Aorta (tissue), 5 donors: ENCODE results near the gene IHH. TPM values are rescaled to one million over a fixed set of nuclear protein-coding genes. Genes with fewer than 3 reads are reported as not detected.

Experiments used
- ATAC-seq: fragments of 200-7000 bp; cut with Tn5 transposase; one replicate; pipeline ENCODE4 v1.9.1; 2022; ENCODE audit warnings: moderate library complexity; ENCODE audit not compliant: low FRiP score
- DNase-seq, 2 donors: peaks; one replicate each; pipeline ENCODE4 v3.0.0-alpha.2; 2020
- H3K27ac ChIP-seq, 2 donors: one replicate each; pipeline ENCODE4 v1.5.1; 2013; ENCODE audit warnings: low read length in 2 of 2, mild to moderate bottlenecking in 2 of 2, moderate library complexity in 2 of 2, control low read depth in 1 of 2, inconsistent platforms in 1 of 2, low read depth in 1 of 2
- H3K27me3 ChIP-seq, 2 donors: one replicate each; pipeline ENCODE4 v1.6.1; 2013; ENCODE audit warnings: control low read depth in 1 of 2, low read length in 1 of 2, mild to moderate bottlenecking in 1 of 2, moderate library complexity in 1 of 2; ENCODE audit not compliant: insufficient read depth in 2 of 2, control insufficient read depth in 1 of 2
- H3K36me3 ChIP-seq, 2 donors: one replicate each; pipeline ENCODE4 v1.6.1; 2013; ENCODE audit warnings: control low read depth in 1 of 2, low read length in 1 of 2, mild to moderate bottlenecking in 1 of 2; ENCODE audit not compliant: insufficient read depth in 2 of 2, control insufficient read depth in 1 of 2
- H3K4me1 ChIP-seq, 2 donors: one replicate each; pipeline ENCODE4 v1.6.1; 2013; ENCODE audit warnings: low read length in 2 of 2, control low read depth in 1 of 2, mild to moderate bottlenecking in 1 of 2, moderate library complexity in 1 of 2; ENCODE audit not compliant: insufficient read depth in 2 of 2, control insufficient read depth in 1 of 2
- H3K4me3 ChIP-seq, 2 donors: one replicate each; pipeline ENCODE4 v1.5.1; 2013; ENCODE audit warnings: low read length in 2 of 2, control low read depth in 1 of 2, mild to moderate bottlenecking in 1 of 2
- H3K9me3 ChIP-seq: one replicate; pipeline ENCODE4 v1.6.1; 2013; ENCODE audit warnings: mild to moderate bottlenecking, low read length; ENCODE audit not compliant: control insufficient read depth
- WGBS, 2 donors: extraction: QIAGEN DNeasy Blood & Tissue Kit; methylation state at CpG; one replicate each; pipeline ENCODE4 v1.1.7; 2013; 5-methylcytosine and 5-hydroxymethylcytosine counted together
- intact Hi-C, 2 donors: fragments of 100-400 bp; cut with DNase I; formaldehyde crosslinking; loops; one replicate each; pipeline versions ENCODE4 v1.14.2 to v1.15.0; 2022
- polyA plus RNA-seq, 2 donors: library from polyadenylated mRNA; stranded (reverse); fragments of 200-250 nt; gene quantifications; one replicate each; pipeline ENCODE4 v1.2.3, GENCODE V29; 2013
- total RNA-seq, 2 donors: library from RNA; stranded (reverse); fragmentation: NEBNext Ultra II Directional; extraction: Animal tissue kit (Norgen Biotek cat#: 25700); gene quantifications; one replicate each; pipeline ENCODE4 v1.2.1, GENCODE V29; 2021
- donor health status: healthy with polysubstance abuse.
- donor health status: Bipolar disorder and iron deficiency.
- donor health status: DM: no; HTN: no; CAD: no.
- donor health status: DM: no; HTN: no; CAD: no.
- donor health status: DM: yes; HTN: yes; CAD: no.

Gene IHH
- total and polyA plus RNA-seq, 4 donors = 0.05 to 2.0 TPM; not detected in 2

DNA sequence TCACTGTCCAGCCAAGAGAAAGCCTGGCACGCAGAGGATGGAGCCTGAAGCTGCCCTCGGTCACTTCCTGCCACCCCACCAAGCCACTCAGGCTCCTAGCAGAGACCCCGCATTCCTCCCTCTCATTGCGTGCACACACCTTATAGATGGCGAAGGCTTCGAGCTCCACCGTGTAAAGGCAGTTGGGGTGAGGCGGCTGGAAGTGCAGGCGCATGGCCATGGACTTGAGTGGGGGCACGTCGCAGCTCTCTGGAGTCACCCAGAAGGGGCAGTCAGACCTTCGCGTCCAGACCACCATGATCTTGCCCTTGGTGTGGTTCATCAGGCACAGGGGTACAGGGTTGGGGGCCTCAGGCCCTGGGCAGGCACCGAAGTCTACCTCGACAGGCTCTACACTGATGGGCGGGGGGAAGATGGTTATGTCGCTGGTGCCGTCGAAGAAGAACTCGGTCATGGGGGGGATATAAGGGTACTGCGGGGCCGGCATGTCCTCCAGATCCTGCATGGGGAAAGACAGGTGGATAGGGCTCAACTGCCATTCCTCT, 33.1 kb downstream of the IHH start:
- Histone ChIP-seq H3K36me3 (no peaks in the 10 kb centered on the region), H3K9me3 (no peaks in the 10 kb centered on the region)
- intact Hi-C loops = loop anchor here (10.0 kb wide), 1 partner anchor 127 kb away; no protein-coding TSS in a partner anchor

DNA sequence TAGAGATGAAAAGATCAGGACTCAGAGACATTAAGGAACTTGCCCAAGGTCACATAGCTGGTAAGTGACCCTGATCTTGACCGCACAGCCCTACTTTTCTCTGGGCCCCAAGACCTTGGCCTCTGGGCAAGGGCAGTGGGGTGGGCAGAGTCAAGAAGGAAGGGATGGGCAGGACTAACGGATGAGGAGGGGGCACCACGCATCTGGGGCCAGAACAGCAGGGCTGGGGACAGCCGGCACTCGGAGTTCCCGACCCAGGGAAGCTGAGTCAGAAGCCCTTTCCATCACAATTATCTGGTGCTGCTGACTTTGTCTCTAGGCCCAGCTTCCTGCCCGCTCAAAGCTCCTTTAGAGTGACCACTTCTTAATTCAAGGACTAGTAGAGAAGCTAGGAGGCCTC, 33.8 kb downstream of the IHH start:
- intact Hi-C loops = loop anchor here (10.0 kb wide), 1 partner anchor 128 kb away; no protein-coding TSS in a partner anchor
- no peaks in the 10 kb centered on the region for H3K27me3 ChIP-seq

More for the DNA sequence above, 33.1 kb downstream of the IHH start:
- H3K27ac ChIP-seq = no peak overlapping the region
- no peaks in the 10 kb centered on the region for H3K27me3 ChIP-seq
- no peak overlapping the region for H3K4me3 ChIP-seq
- WGBS, 2 donors = 94 to 95% methylated on average over 22 of the region's 22 CpGs
- DNase-seq = peak in 1 of 2 donors; percentile 60
- no peaks in the 10 kb centered on the region for H3K4me1 ChIP-seq
- ATAC-seq = no peak

DNA sequence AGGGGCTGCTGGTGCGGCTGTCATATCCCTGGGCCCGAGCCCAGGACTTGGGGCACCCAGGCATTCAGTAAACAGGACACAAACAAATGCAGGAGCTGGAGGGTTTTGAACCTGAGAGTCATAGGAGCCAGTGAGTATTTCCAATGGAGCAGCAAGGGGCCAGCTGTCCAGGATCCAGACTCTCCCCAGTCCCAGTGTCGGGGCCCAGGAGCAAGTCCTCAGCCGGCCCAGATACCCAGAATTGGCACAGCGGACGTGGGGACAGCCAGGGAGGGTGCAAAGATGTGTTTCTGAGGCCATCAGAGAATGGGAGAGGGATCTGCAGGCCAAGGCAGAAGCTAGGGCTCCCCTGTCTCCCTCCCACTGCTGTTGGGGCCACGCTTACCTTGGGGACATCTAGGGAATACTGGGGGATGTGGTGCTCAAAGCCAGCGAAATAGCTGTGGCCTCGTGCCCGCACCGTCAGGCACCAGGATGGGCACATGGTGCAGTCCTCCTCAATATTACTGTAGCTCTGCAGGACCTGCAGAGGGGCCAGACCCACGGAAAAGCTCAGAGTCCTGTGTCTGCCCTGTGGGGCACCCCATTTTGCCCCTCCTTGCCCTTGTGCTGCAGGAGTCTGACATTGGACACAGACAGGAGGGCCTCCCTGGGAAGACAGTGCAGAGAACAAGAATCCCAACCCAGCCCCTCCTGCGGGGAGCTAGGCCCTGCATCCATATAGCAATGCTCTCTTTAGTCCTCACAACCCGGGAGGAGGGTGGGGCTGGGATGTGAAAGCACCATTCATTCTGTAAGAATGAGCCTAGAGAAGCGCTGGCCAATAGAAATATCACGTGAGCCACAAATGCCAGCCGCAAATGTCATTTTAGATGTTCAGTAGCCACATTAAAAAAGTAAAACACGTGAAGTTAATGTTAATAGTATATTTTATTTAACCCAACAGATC, 34.8 kb downstream of the IHH start:
- Histone ChIP-seq H3K36me3 (no peaks in the 10 kb centered on the region), H3K27me3 (no peaks in the 10 kb centered on the region), H3K4me3 (no peak overlapping the region), H3K4me1 (no peaks in the 10 kb centered on the region), H3K9me3 (no peaks in the 10 kb centered on the region), H3K27ac (no peak overlapping the region)
- ATAC-seq = no peak
- peak in 1 of 2 donors; percentile 32 for DNase-seq
- 89% methylated on average over 18 of the region's 18 CpGs for WGBS, 2 donors
- intact Hi-C loops = loop anchor here (10.0 kb wide), 1 partner anchor 129 kb away; no protein-coding TSS in a partner anchor

More for the DNA sequence above, 33.8 kb downstream of the IHH start:
- Histone ChIP-seq H3K4me1 (no peaks in the 10 kb centered on the region), H3K9me3 (no peaks in the 10 kb centered on the region), H3K27ac (no peak overlapping the region), H3K36me3 (no peaks in the 10 kb centered on the region), H3K4me3 (no peak overlapping the region)
- DNase-seq (peak in 1 of 2 donors; percentile 32), ATAC-seq (no peak)
- WGBS, 2 donors = 92 to 95% methylated on average over 7 of the region's 7 CpGs

DNA sequence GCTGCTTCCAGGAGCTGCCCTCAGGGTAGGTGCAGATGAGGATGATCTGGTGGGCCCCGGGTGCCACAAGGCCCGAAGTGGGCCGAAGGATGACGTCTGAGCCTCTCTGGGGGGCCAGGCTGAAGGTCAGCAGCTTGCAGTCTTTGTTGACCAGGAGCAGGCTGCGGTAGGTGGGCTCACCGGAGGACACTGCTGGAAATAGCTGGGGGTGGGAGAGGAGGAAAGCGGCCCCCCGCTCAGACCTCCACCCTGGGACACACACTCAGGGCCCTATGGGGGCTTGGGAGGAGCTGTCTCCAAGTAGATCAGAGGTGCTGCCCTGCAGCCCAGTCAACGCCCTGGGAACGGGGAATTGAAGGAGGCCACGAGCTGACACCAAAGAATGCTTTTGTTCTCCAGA, 36.7 kb downstream of the IHH start:
- 86 to 89% methylated on average over 11 of the region's 11 CpGs for WGBS, 2 donors
- H3K27me3 ChIP-seq = no peaks in the 10 kb centered on the region
- no peaks in the 10 kb centered on the region for H3K36me3 ChIP-seq
- H3K4me1 ChIP-seq = no peaks in the 10 kb centered on the region
- no peaks in the 10 kb centered on the region for H3K9me3 ChIP-seq
- DNase-seq (peak in 1 of 2 donors; percentile 54), ATAC-seq (no peak)
- H3K27ac ChIP-seq = no peak overlapping the region
- no peak overlapping the region for H3K4me3 ChIP-seq
- intact Hi-C loops = loop anchor here (10.0 kb wide), 1 partner anchor 131 kb away; no protein-coding TSS in a partner anchor

- WGBS, 2 donors = 88 to 92% methylated on average over 12 of the region's 12 CpGs
- Histone ChIP-seq H3K27ac (no peak overlapping the region), H3K9me3 (no peaks in the 10 kb centered on the region), H3K4me1 (no peaks in the 10 kb centered on the region), H3K36me3 (no peaks in the 10 kb centered on the region), H3K27me3 (no peaks in the 10 kb centered on the region), H3K4me3 (no peak overlapping the region)
- intact Hi-C loops = loop anchor here (10.0 kb wide), 1 partner anchor 132 kb away; no protein-coding TSS in a partner anchor
- DNase-seq (peak in 1 of 2 donors; percentile 40), ATAC-seq (no peak)
These were observed 37.6 kb downstream of the IHH start for GRCh38 chr2:219023045-219023605.

GRCh38 chr2:219022616-219023015, 38.1 kb downstream of the IHH start:
- H3K4me3 ChIP-seq = no peak overlapping the region
- H3K4me1 ChIP-seq = no peaks in the 10 kb centered on the region
- 86 to 94% methylated on average over 5 of the region's 5 CpGs for WGBS, 2 donors
- no peaks in the 10 kb centered on the region for H3K27me3 ChIP-seq
- ATAC-seq (no peak), DNase-seq (peak in 1 of 2 donors; percentile 54)
- no peaks in the 10 kb centered on the region for H3K36me3 ChIP-seq
- H3K27ac ChIP-seq = no peak overlapping the region
- H3K9me3 ChIP-seq = no peaks in the 10 kb centered on the region
- intact Hi-C loops = loop anchor here (10.0 kb wide), 1 partner anchor 132 kb away; no protein-coding TSS in a partner anchor

DNA sequence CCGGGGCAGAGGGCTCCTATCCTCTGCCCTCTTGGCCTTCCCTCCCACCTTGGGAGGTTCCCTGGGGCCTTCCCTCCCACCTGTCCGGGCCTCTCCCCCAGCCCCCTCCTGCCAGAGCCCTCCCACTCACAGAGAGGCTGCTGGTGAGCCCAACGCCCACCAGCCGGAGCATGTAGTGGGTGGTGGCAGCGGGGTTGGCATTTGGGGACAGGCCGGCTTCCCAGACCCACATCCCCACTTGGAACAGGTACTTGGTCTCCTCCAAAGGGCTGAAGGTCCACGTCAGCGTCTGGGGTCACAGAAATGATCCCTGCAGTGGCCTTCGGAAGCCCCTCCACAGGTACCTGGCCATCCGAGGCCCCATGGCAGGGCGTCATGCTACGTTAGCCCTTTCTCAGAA, 38.7 kb downstream of the IHH start:
- Histone ChIP-seq H3K27ac (no peak overlapping the region), H3K36me3 (no peaks in the 10 kb centered on the region), H3K4me1 (no peaks in the 10 kb centered on the region), H3K9me3 (no peaks in the 10 kb centered on the region), H3K4me3 (no peak overlapping the region), H3K27me3 (no peaks in the 10 kb centered on the region)
- DNase-seq (peak in 1 of 2 donors; percentile 62), ATAC-seq (no peak)
- intact Hi-C loops = loop anchor here (10.0 kb wide), 1 partner anchor 133 kb away; no protein-coding TSS in a partner anchor
- WGBS, 2 donors = 92 to 93% methylated on average over 12 of the region's 12 CpGs

DNA sequence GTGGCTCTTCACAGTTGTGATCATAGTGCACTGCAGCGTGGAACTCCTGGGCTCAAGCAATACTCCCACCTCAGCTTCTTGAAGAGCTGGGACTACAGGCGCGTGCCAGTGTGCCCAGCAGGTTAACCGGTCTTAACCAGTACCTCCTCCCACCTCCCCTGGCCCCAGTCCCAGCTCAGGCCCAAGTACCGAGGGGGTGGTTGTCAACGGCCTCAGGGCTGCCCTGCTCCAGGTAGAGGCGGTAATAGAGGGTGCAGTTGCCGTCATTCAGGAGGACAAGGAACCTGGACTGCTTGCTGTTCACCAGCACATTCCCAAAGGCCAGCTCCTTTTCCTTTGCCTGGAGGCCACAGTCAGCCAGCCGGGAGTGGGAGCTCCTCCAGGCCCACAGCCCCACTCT, 39.1 kb downstream of the IHH start:
- DNase-seq = peak in 1 of 2 donors; percentile 55
- Histone ChIP-seq H3K27ac (no peak overlapping the region), H3K4me1 (no peaks in the 10 kb centered on the region), H3K9me3 (no peaks in the 10 kb centered on the region), H3K4me3 (no peak overlapping the region), H3K27me3 (no peaks in the 10 kb centered on the region), H3K36me3 (no peaks in the 10 kb centered on the region)
- intact Hi-C loops = loop anchor here (10.0 kb wide), 1 partner anchor 133 kb away; no protein-coding TSS in a partner anchor
- no peak for ATAC-seq
- WGBS, 2 donors = 91% methylated on average over 9 of the region's 9 CpGs
